Activated CD4-positive, alpha-beta T cell treated with anti-CD3 and anti-CD28 coated beads for 36 hours (primary cell): ENCODE results near the gene AMH. TPM values are rescaled to one million over a fixed set of nuclear protein-coding genes. Genes with fewer than 3 reads are reported as not detected.

ENCODE experiments used
- ATAC-seq: fragments of 200-7000 bp; cut with Tn5 transposase; one replicate; pipeline ENCODE4 v1.10.0; 2021; ENCODE audit warnings: mild to moderate bottlenecking, moderate library complexity
- CTCF ChIA-PET: fragments of 350-600 bp; sonication (Branson Sonifier 250); formaldehyde crosslinking; loops from one replicate; lab custom pipeline; 2021; ENCODE audit warnings: antibody characterized with exemption; lab: Charles Lee
- POLR2A ChIA-PET: fragments of 350-600 bp; sonication (Branson Sonifier 250); formaldehyde crosslinking; loops from one replicate; lab custom pipeline; 2021; ENCODE audit warnings: antibody characterized with exemption, inconsistent platforms; lab: Charles Lee
- DNase-seq: peaks from one replicate; pipeline ENCODE4 v3.0.0-alpha.2; 2020
- H3K27ac Mint-ChIP-seq: one replicate; pipeline ENCODE4 v1.8.0; 2021; ENCODE audit warnings: mixed read lengths
- H3K27me3 Mint-ChIP-seq: one replicate; pipeline ENCODE4 v1.8.0; 2021; ENCODE audit warnings: mixed read lengths
- H3K36me3 Mint-ChIP-seq: one replicate; pipeline ENCODE4 v1.8.0; 2021; ENCODE audit warnings: low read depth, mixed read lengths
- H3K4me1 Mint-ChIP-seq: one replicate; pipeline ENCODE4 v1.8.0; 2021; ENCODE audit warnings: mixed read lengths
- H3K4me3 Mint-ChIP-seq: one replicate; pipeline ENCODE4 v1.8.0; 2021; ENCODE audit warnings: mild to moderate bottlenecking, moderate library complexity, mixed read lengths
- H3K9me3 Mint-ChIP-seq: one replicate; pipeline ENCODE4 v1.8.0; 2021; ENCODE audit warnings: low read depth, mixed read lengths
- intact Hi-C, 2 experiments: fragments of 100-400 bp; cut with DNase I in 1 of 2; cut with micrococcal nuclease in 1 of 2; formaldehyde crosslinking; loops; one replicate each; pipeline versions ENCODE4 v1.14.2 to v1.15.1; 2022 to 2024; cut with DNase I, micrococcal nuclease
- total RNA-seq, 2 experiments: library from RNA; stranded (reverse); gene quantifications; one replicate each; pipeline ENCODE4 v1.2.3, GENCODE V29; 2021

AMH gene
- total RNA-seq, 2 experiments from 2014 or later = 1.9 to 2.7 TPM

- no peak overlapping the region for H3K27ac Mint-ChIP-seq
- ChIA-PET POLR2A (interaction anchor here (0.6 to 1.2 kb wide), 2 partner anchors 10 to 106 kb away, joined by 4 to 5 read pairs; no protein-coding TSS in a partner anchor), CTCF (interaction anchor here (0.6 to 5.9 kb wide), 13 partner anchors 10 to 1128 kb away, joined by 3 to 52 read pairs (median 3); partner anchors contain the start of gene PLEKHJ1)
- H3K4me3 Mint-ChIP-seq = no peak overlapping the region
- no peaks in the 10 kb centered on the region for H3K9me3 Mint-ChIP-seq
- peak; percentile 33 for ATAC-seq
- intact Hi-C loops = loop anchor here in 1 of 2 experiments (10.0 kb wide), 1 partner anchor 363 kb away; no protein-coding TSS in a partner anchor
- peak; percentile 81 for DNase-seq
- no peaks in the 10 kb centered on the region for H3K27me3 Mint-ChIP-seq
- H3K36me3 Mint-ChIP-seq = no peaks in the 10 kb centered on the region
- H3K4me1 Mint-ChIP-seq = peaks cover 33% of the 10 kb centered on the region
These were observed 12.5 kb downstream of the AMH start for GRCh38 chr19:2261438-2262172.

GRCh38 chr19:2266183-2266993 is 17.3 kb downstream of the AMH start:
- ATAC-seq (peak; percentile 11), DNase-seq (peak; percentile 73)
- Mint-ChIP-seq H3K27ac (peak overlapping the region; percentile 59), H3K4me1 (peaks cover 17% of the 10 kb centered on the region), H3K36me3 (peaks cover 10% of the 10 kb centered on the region), H3K9me3 (no peaks in the 10 kb centered on the region), H3K4me3 (no peak overlapping the region), H3K27me3 (no peaks in the 10 kb centered on the region)
- POLR2A ChIA-PET = no interaction called here
- intact Hi-C loops = loop anchor here in 1 of 2 experiments (10.0 kb wide), 1 partner anchor 358 kb away; no protein-coding TSS in a partner anchor
- CTCF ChIA-PET = interaction anchor here (0.7 to 1.0 kb wide), 2 partner anchors 8 to 27 kb away, joined by 3 read pairs; no protein-coding TSS in a partner anchor

DNA sequence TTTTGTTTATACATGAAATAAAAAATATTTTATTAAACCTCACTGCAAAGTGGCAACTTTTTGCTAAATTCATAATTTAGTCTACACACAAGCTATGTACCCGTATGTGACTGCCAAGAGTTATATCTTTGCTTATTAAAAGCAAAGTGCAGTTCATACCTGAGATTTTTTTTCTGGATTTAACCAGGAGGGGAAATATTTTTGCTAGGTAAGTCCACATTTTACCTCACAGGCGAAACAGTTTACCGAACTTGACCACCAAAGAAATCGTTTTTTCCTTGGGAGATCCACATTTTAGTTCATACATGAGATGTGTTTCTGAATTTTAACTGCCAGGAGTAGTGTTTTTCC is 19.3 kb downstream of the AMH start:
- ChIA-PET CTCF (interaction anchor here (0.7 kb wide), 1 partner anchor 181 kb away, joined by 3 read pairs; no protein-coding TSS in a partner anchor), POLR2A (no interaction called here)
- peaks cover 29% of the 10 kb centered on the region for H3K4me1 Mint-ChIP-seq
- ATAC-seq (no peak), DNase-seq (no peak)
- H3K27me3 Mint-ChIP-seq = no peaks in the 10 kb centered on the region
- peaks cover 24% of the 10 kb centered on the region for H3K36me3 Mint-ChIP-seq
- peak overlapping the region; percentile 75 for H3K27ac Mint-ChIP-seq
- H3K4me3 Mint-ChIP-seq = peak overlapping the region; percentile 89
- no peaks in the 10 kb centered on the region for H3K9me3 Mint-ChIP-seq
- intact Hi-C loops = loop anchor here (2.0 to 10.0 kb wide), 4 partner anchors 16 to 356 kb away; partner anchors contain the start of gene AP3D1 (in 1 of the 2)

DNA sequence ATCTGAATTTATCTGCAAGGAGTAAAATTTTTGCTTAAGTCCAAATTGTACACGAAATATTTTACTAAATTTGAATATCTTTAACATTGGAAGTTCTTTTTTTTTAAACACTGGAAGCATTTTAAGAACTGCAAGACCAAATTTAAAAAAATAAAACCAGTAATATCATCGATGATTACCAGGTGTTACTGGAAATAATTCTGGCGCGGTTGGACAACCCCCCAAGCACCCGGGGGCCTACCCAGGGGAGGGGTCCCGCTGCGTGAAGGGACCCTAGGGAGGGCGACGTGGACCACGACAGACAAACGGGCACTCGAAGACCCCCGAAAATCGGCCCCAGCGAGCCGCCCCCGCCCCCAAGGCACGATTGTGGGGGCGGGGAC is 19.7 kb downstream of the AMH start:
- DNase-seq (no peak), ATAC-seq (no peak)
- peaks cover 32% of the 10 kb centered on the region for H3K4me1 Mint-ChIP-seq
- H3K4me3 Mint-ChIP-seq = peak overlapping the region; percentile 89
- H3K9me3 Mint-ChIP-seq = no peaks in the 10 kb centered on the region
- intact Hi-C loops = loop anchor here (1.0 to 10.0 kb wide), 12 partner anchors 11 to 406 kb away; partner anchors contain the start of genes AP3D1 (in 2 of the 2), DOT1L (in 1 of the 2), IZUMO4 (in 1 of the 2) and KLF16 (in 1 of the 2)
- H3K27me3 Mint-ChIP-seq = no peaks in the 10 kb centered on the region
- CTCF ChIA-PET = no interaction called here
- H3K27ac Mint-ChIP-seq = peak overlapping the region; percentile 75
- peaks cover 28% of the 10 kb centered on the region for H3K36me3 Mint-ChIP-seq
- POLR2A ChIA-PET = no interaction called here

GRCh38 chr19:2269244-2270156 is 20.4 kb downstream of the AMH start:
- intact Hi-C loops = loop anchor here (1.0 to 10.0 kb wide), 14 partner anchors 11 to 406 kb away; partner anchors contain the start of genes AP3D1 (in 2 of the 2), DOT1L (in 1 of the 2), IZUMO4 (in 1 of the 2) and KLF16 (in 1 of the 2)
- Mint-ChIP-seq H3K4me3 (peak overlapping the region; percentile 89), H3K9me3 (no peaks in the 10 kb centered on the region), H3K36me3 (peaks cover 34% of the 10 kb centered on the region), H3K4me1 (peaks cover 38% of the 10 kb centered on the region), H3K27me3 (no peaks in the 10 kb centered on the region), H3K27ac (peak overlapping the region; percentile 88)
- peak; percentile 99 for DNase-seq
- ChIA-PET CTCF (no interaction called here), POLR2A (interaction anchor here (0.6 to 0.7 kb wide), 2 partner anchors 18 to 217 kb away, joined by 3 to 4 read pairs; no protein-coding TSS in a partner anchor)
- ATAC-seq = peak; percentile 81

DNA sequence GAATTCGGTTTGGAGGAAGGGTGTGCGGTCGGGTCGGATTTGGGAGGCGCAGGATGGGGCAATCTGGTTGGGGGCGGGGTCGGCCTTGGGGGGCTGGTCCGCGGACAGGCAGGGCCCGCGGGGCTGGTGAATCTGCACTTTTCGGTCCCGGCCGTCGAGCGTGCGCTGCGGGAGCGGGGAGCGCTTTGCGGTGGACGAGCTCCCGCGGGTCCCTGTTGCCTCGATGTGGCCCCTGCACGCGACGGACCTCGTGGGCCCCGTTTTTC is 21.0 kb downstream of the AMH start:
- ATAC-seq (no peak), DNase-seq (peak; percentile 53)
- peak overlapping the region; percentile 89 for H3K4me3 Mint-ChIP-seq
- intact Hi-C loops = loop anchor here (5.0 to 10.0 kb wide), 2 partner anchors 125 to 352 kb away; no protein-coding TSS in a partner anchor
- ChIA-PET POLR2A (interaction anchor here (0.6 kb wide), 1 partner anchor 19 kb away, joined by 3 read pairs; no protein-coding TSS in a partner anchor), CTCF (interaction anchor here (0.7 kb wide), 1 partner anchor 12 kb away, joined by 3 read pairs; no protein-coding TSS in a partner anchor)
- peaks cover 41% of the 10 kb centered on the region for H3K4me1 Mint-ChIP-seq
- H3K9me3 Mint-ChIP-seq = no peaks in the 10 kb centered on the region
- H3K27ac Mint-ChIP-seq = peak overlapping the region; percentile 88
- no peaks in the 10 kb centered on the region for H3K27me3 Mint-ChIP-seq
- H3K36me3 Mint-ChIP-seq = peaks cover 37% of the 10 kb centered on the region

DNA sequence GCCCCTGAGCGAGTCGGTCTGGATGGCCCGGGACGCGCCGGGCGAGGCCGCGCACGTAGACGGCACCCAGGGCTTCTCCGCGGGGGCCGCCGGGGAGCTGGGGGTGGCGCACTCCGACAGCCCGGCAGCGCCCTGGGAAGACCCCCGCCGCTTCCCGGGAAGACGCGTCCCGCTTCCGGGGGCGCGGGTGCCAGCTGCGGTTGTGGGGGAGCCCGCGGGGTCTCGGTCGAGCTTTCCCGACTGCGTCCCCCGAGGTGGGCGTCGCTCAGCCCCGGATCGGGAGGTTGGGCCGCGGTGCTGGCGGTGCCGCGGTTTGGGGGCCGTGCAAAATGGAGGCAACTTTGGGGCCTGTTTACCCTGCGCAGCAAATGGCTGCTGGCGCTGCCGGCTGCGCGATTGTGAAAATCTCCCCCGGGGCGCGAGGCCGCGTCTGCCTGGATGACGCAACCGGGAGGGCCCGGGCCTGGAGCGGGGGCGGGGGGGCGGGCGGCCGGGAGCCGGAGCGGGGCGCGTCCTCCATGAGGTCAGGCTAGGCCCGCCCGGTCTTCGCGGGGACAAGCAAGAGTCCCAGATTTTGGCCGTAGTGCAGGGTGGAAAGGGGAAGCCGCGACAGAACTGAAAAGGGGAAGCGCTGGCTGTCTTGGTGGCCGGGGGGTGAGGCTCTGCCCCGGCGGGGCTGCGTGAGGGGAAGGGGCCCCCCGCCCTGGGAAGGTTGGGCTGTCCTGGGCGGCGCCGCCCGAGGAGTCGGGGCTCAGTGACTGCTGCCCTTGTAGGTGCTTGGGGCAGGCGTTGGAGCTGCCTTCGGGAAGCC is 21.5 kb downstream of the AMH start:
- intact Hi-C loops = loop anchor here (5.0 to 10.0 kb wide), 2 partner anchors 124 to 352 kb away; no protein-coding TSS in a partner anchor
- Mint-ChIP-seq H3K36me3 (peaks cover 38% of the 10 kb centered on the region), H3K27ac (peak overlapping the region; percentile 69), H3K4me1 (peaks cover 42% of the 10 kb centered on the region), H3K9me3 (no peaks in the 10 kb centered on the region), H3K27me3 (no peaks in the 10 kb centered on the region), H3K4me3 (peak overlapping the region; percentile 89)
- POLR2A ChIA-PET = interaction anchor here (0.6 to 1.4 kb wide), 4 partner anchors 9 to 19 kb away, joined by 3 to 4 read pairs (median 3); no protein-coding TSS in a partner anchor
- CTCF ChIA-PET = interaction anchor here (0.7 to 2.1 kb wide), 2 partner anchors 9 to 13 kb away, joined by 3 to 10 read pairs; no protein-coding TSS in a partner anchor
- ATAC-seq (peak; percentile 25), DNase-seq (peak; percentile 90)

- H3K27me3 Mint-ChIP-seq = no peaks in the 10 kb centered on the region
- POLR2A ChIA-PET = interaction anchor here (0.6 to 1.4 kb wide), 6 partner anchors 10 to 1716 kb away, joined by 3 to 5 read pairs (median 4); partner anchors contain the start of gene TIMM13
- DNase-seq (no peak), ATAC-seq (no peak)
- no peaks in the 10 kb centered on the region for H3K9me3 Mint-ChIP-seq
- H3K4me1 Mint-ChIP-seq = peaks cover 38% of the 10 kb centered on the region
- H3K4me3 Mint-ChIP-seq = peak overlapping the region; percentile 89
- peaks cover 39% of the 10 kb centered on the region for H3K36me3 Mint-ChIP-seq
- peak overlapping the region; percentile 89 for H3K27ac Mint-ChIP-seq
- intact Hi-C loops = loop anchor here (5.0 to 10.0 kb wide), 2 partner anchors 123 to 351 kb away; no protein-coding TSS in a partner anchor
- CTCF ChIA-PET = interaction anchor here (2.1 kb wide), 1 partner anchor 10 kb away, joined by 10 read pairs; no protein-coding TSS in a partner anchor
These were observed 22.3 kb downstream of the AMH start for GRCh38 chr19:2271234-2272103.
